ENCODE measurements around the gene MOSMO. TPM values are rescaled to one million over a fixed set of nuclear protein-coding genes. Genes with fewer than 3 reads are reported as not detected.

Gene MOSMO
- total and polyA plus RNA-seq, 7 donors = 6.0 to 21.3 (median 11.3) TPM

GRCh38 chr16:22027633-22028032 lies 19.7 kb downstream of the MOSMO start:
- Histone ChIP-seq H3K36me3 (ENCODE audit: insufficient read depth in 1 of 2, low read depth in 1 of 2) (no peaks in the 10 kb centered on the region), H3K27me3 (ENCODE audit: insufficient read depth in 3 of 3, low read length in 2 of 3) (no peaks in the 10 kb centered on the region), H3K4me3 (no peak overlapping the region), H3K4me1 (peaks cover 13% of the 10 kb centered on the region), H3K9me3 (no peaks in the 10 kb centered on the region), H3K27ac (no peak overlapping the region)
- ATAC-seq (no peak), DNase-seq (no peak)
- 58 to 73% (median 70%) methylated on average over 2 of the region's 2 CpGs for WGBS, 3 donors
- TF ChIP-seq, protein P1, sequence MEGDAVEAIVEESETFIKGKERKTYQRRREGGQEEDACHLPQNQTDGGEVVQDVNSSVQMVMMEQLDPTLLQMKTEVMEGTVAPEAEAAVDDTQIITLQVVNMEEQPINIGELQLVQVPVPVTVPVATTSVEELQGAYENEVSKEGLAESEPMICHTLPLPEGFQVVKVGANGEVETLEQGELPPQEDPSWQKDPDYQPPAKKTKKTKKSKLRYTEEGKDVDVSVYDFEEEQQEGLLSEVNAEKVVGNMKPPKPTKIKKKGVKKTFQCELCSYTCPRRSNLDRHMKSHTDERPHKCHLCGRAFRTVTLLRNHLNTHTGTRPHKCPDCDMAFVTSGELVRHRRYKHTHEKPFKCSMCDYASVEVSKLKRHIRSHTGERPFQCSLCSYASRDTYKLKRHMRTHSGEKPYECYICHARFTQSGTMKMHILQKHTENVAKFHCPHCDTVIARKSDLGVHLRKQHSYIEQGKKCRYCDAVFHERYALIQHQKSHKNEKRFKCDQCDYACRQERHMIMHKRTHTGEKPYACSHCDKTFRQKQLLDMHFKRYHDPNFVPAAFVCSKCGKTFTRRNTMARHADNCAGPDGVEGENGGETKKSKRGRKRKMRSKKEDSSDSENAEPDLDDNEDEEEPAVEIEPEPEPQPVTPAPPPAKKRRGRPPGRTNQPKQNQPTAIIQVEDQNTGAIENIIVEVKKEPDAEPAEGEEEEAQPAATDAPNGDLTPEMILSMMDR (IDR thresholded peaks at IDR 0.05) = no peak
- intact Hi-C loops (cut with DNase I) = no loop called here

DNA sequence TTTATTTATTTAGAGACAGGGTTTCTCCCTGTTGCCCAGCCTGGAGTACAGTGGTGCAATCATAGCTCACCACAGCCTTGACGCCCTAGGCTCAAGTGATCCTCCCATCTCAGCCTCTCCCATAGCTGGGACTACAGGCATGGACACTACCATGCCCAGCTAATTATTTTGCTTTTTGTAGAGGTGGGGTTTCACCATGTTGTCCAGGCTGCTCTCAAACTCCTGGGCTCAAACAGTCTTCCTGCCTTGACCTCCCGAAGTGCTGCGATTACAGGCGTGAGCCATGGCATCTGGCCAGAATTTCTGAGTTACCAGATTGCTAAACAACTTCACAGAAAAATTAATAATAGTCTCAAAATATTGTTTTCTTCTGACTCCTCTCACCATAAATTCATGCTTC lies 21.7 kb downstream of the MOSMO start:
- Histone ChIP-seq H3K27me3 (ENCODE audit: insufficient read depth in 3 of 3, low read length in 2 of 3) (no peaks in the 10 kb centered on the region), H3K36me3 (ENCODE audit: insufficient read depth in 1 of 2, low read depth in 1 of 2) (no peaks in the 10 kb centered on the region), H3K27ac (no peak overlapping the region), H3K9me3 (no peaks in the 10 kb centered on the region), H3K4me1 (peaks cover 13% of the 10 kb centered on the region), H3K4me3 (no peak overlapping the region)
- no peak for DNase-seq
- TF ChIP-seq, protein P1 (IDR thresholded peaks at IDR 0.05) = no peak
- ATAC-seq = no peak
- intact Hi-C loops (cut with DNase I) = no loop called here
- WGBS, 3 donors = 87 to 94% (median 92%) methylated on average over 4 of the region's 4 CpGs

- DNase-seq (no peak), ATAC-seq (no peak)
- H3K9me3 ChIP-seq = no peaks in the 10 kb centered on the region
- H3K4me3 ChIP-seq = no peak overlapping the region
- intact Hi-C loops (cut with DNase I) = no loop called here
- peaks cover 13% of the 10 kb centered on the region for H3K4me1 ChIP-seq
- WGBS, 3 donors = 91 to 93% (median 92%) methylated on average over 6 of the region's 6 CpGs
- no peaks in the 10 kb centered on the region for H3K27me3 ChIP-seq (ENCODE audit: insufficient read depth in 3 of 3, low read length in 2 of 3)
- H3K36me3 ChIP-seq (ENCODE audit: insufficient read depth in 1 of 2, low read depth in 1 of 2) = no peaks in the 10 kb centered on the region
- TF ChIP-seq, protein P1 (IDR thresholded peaks at IDR 0.05) = no peak
- no peak overlapping the region for H3K27ac ChIP-seq
Measured at GRCh38 chr16:22030087-22030812, 22.3 kb downstream of the MOSMO start.

- Histone ChIP-seq H3K4me1 (peaks cover 9% of the 10 kb centered on the region), H3K27ac (no peak overlapping the region), H3K27me3 (ENCODE audit: insufficient read depth in 3 of 3, low read length in 2 of 3) (no peaks in the 10 kb centered on the region), H3K36me3 (ENCODE audit: insufficient read depth in 1 of 2, low read depth in 1 of 2) (peaks cover 0 to 4% of the 10 kb centered on the region in 2 donors), H3K9me3 (no peaks in the 10 kb centered on the region), H3K4me3 (no peak overlapping the region)
- ATAC-seq (no peak), DNase-seq (no peak)
- TF ChIP-seq, protein P1 (IDR thresholded peaks at IDR 0.05) = no peak
- intact Hi-C loops (cut with DNase I) = no loop called here
- 66 to 95% (median 93%) methylated on average over 2 of the region's 2 CpGs for WGBS, 3 donors
Measured at GRCh38 chr16:22031483-22032083, 23.7 kb downstream of the MOSMO start.

Measured in psoas muscle (tissue), 8 donors.